ENCODE measurements around the gene STAG2.
"Not testable (repeated sequence)": the region's sequence is repeated elsewhere in the genome, so short reads cannot be mapped to it uniquely, and the experiment has no call there.

The STAG2 gene

DNA sequence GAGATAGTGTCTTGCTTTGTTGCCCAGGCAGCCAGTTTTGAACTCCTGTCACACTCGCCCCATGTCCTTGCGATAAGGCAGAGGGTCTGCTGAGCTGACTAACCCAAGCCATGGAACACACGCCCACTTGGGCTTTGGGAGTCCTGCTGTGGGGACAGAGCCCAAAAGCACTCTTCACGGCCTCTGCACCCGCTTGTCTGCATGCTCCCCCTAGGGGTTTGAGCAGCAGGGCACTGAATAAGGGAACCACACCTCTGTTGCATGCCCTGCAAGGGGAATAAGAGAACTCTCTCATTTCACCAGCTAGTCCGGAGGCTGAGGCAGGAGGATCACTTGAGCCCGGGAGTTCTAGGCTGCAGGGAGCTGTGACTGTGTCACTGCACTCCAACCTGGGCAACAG lies 166.0 kb downstream of the STAG2 start:
- no peaks in the 10 kb centered on the region for H3K36me3 ChIP-seq (ENCODE audit: control insufficient read depth in 5 of 5, insufficient read depth in 5 of 5, low read length in 5 of 5)
- no peak overlapping the region for H3K4me3 ChIP-seq (ENCODE audit: low read depth in 1 of 5, low read length in 5 of 5)
- H3K9ac ChIP-seq (ENCODE audit: low read length in 5 of 5) = no peak overlapping the region
- H3K27ac ChIP-seq (ENCODE audit: low read depth, low read length) = no peak overlapping the region
- H3K4me1 ChIP-seq (ENCODE audit: control insufficient read depth in 5 of 5, insufficient read depth in 5 of 5, low read length in 5 of 5) = peaks cover 0 to 4% (median 0%) of the 10 kb centered on the region in 5 donors
- H3K9me3 ChIP-seq (ENCODE audit: control insufficient read depth in 5 of 5, low read length in 5 of 5) = no peaks in the 10 kb centered on the region
- H3K27me3 ChIP-seq (ENCODE audit: control insufficient read depth in 5 of 5, insufficient read depth in 4 of 5, low read length in 5 of 5) = no peaks in the 10 kb centered on the region

DNA sequence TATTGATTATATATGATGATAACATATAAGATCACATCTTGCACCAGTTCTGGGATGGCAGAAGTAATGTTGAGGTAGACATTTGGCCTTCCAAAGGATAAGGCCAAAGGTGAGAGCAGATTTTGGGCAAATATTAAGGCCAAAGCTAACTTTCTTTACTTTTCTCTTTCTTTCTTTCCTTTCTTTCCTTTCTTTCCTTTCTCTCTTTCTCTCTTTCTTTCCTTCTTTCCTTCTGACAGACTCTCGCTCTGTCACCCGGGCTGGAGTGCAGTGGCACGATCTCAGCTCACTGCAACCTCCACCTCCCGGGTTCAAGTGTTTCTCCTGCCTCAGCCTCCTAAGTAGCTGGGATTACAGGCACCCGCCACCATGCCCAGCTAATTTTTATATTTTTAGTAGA lies 170.9 kb downstream of the STAG2 start:
- not testable (repeated sequence) for H3K9ac ChIP-seq (ENCODE audit: low read length in 5 of 5); H3K27me3 ChIP-seq (ENCODE audit: control insufficient read depth in 5 of 5, insufficient read depth in 4 of 5, low read length in 5 of 5); H3K9me3 ChIP-seq (ENCODE audit: control insufficient read depth in 5 of 5, low read length in 5 of 5); H3K4me3 ChIP-seq (ENCODE audit: low read depth in 1 of 5, low read length in 5 of 5); H3K4me1 ChIP-seq (ENCODE audit: control insufficient read depth in 5 of 5, insufficient read depth in 5 of 5, low read length in 5 of 5); H3K27ac ChIP-seq (ENCODE audit: low read depth, low read length); H3K36me3 ChIP-seq (ENCODE audit: control insufficient read depth in 5 of 5, insufficient read depth in 5 of 5, low read length in 5 of 5)

DNA sequence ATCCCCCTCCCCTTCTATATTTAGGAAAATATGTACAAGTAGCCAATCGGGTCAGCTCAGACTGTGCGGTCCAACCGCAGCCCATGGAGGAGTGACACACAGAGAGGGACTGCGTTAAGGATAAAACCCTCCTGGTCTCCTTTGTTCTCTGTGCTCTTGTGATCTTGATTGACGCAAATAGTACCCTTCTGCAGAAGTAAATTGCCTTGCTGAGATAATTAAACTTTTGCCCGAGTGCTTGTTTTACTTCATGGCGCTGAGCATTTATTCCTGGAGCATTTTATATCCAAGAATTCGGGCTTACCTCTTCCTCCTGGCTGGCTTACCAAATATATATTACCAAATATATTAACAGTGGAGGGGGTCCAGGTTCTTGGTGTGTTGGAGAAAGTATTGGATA lies 184.2 kb downstream of the STAG2 start:
- Histone ChIP-seq H3K9ac (ENCODE audit: low read length in 5 of 5) (no peak overlapping the region), H3K36me3 (ENCODE audit: control insufficient read depth in 5 of 5, insufficient read depth in 5 of 5, low read length in 5 of 5) (no peaks in the 10 kb centered on the region), H3K9me3 (ENCODE audit: control insufficient read depth in 5 of 5, low read length in 5 of 5) (peaks cover 2 to 24% (median 10%) of the 10 kb centered on the region in 5 donors), H3K27me3 (ENCODE audit: control insufficient read depth in 5 of 5, insufficient read depth in 4 of 5, low read length in 5 of 5) (peaks cover 0 to 3% (median 0%) of the 10 kb centered on the region in 5 donors), H3K4me3 (ENCODE audit: low read depth in 1 of 5, low read length in 5 of 5) (no peak overlapping the region), H3K27ac (ENCODE audit: low read depth, low read length) (no peak overlapping the region), H3K4me1 (ENCODE audit: control insufficient read depth in 5 of 5, insufficient read depth in 5 of 5, low read length in 5 of 5) (no peaks in the 10 kb centered on the region)

DNA sequence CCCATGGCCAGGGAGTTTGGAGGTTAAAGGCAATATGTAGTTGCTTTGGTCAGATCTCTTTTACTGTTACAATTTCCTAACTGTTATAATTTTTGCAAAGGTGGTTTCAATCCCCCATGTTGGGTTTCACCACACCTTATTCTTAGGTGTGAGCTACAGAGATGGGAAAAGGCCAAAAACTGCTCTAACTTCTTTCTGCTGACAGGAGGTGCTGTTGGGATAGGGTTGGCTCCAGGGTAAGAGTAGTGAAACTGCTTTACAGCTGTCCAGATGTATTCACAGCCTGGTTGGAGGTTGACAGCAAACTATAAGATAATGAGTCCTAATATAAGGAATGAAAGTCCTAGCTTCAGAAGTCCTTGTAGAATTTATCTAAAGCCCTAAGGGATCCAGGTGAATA lies 189.7 kb downstream of the STAG2 start:
- Histone ChIP-seq H3K27me3 (ENCODE audit: control insufficient read depth in 5 of 5, insufficient read depth in 4 of 5, low read length in 5 of 5) (no peaks in the 10 kb centered on the region), H3K9me3 (ENCODE audit: control insufficient read depth in 5 of 5, low read length in 5 of 5) (peaks cover 2 to 13% (median 8%) of the 10 kb centered on the region in 5 donors), H3K4me1 (ENCODE audit: control insufficient read depth in 5 of 5, insufficient read depth in 5 of 5, low read length in 5 of 5) (no peaks in the 10 kb centered on the region), H3K27ac (ENCODE audit: low read depth, low read length) (no peak overlapping the region), H3K9ac (ENCODE audit: low read length in 5 of 5) (no peak overlapping the region), H3K36me3 (ENCODE audit: control insufficient read depth in 5 of 5, insufficient read depth in 5 of 5, low read length in 5 of 5) (no peaks in the 10 kb centered on the region), H3K4me3 (ENCODE audit: low read depth in 1 of 5, low read length in 5 of 5) (no peak overlapping the region)
